Cortex of kidney (tissue), 1 donor: Measurements from ENCODE around the gene SOHLH2.

Source experiments
- DNase-seq: peaks from one replicate; lab custom pipeline; 2025; lab: John Stamatoyannopoulos, UW

The SOHLH2 gene

DNA sequence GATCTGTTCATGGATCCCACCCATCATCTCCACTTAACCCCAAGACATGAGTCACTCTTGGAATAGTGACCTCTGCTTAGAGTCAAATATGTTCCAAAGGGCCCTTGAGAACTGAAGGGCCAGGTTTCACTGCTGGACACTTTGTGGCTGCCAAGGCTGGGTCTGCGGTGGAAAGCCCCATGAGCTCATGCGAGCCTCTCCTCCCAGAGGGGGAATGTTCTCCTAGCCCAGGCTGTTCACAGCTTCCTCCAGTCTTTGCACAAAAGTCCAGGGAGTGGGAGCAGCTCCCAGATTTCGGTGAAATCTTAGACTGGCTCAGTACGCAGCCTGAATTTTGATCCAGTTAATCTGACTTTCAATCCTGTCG, 82.4 kb downstream of the SOHLH2 start:
- DNase-seq, result no peak

DNA sequence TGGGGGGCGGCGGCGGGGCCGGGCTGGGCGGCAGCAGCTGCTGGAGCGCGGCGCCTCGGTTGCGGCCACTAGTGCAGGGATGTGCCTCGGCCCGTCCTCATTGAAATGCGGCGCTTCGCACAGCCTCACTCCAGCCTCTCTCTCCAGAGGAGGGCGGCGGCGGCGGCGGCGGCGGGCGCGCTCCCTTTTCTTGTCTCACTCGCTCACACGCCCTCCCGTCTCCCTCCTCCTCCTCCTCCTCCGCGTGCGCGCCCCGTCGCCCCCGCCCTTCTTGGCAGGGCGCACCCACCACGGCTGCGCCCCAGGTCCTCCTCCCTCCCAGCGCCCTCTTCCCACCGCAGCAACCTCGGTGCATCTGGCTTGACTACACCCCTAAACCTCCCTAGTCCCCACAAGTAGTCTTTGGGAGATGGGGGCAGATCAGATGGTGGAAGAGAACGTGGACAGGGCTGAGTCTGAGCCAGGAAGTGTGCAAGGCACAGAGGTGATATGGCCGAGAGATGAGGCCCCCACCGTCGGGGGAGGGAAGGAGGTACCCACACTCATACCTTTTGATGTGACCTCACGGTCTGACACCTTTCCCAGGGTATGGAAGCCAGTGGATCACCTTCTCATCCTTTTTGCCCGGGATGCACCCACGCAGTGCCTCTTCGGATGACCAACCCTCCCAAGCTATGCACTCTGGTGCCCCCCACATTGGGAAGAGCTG, 83.0 kb downstream of the SOHLH2 start, which contains the start of gene DCLK1:
TSS of gene DCLK1 (minus strand) at position 161 of the 709 bp plus-strand sequence.
- no peak for DNase-seq

DNA sequence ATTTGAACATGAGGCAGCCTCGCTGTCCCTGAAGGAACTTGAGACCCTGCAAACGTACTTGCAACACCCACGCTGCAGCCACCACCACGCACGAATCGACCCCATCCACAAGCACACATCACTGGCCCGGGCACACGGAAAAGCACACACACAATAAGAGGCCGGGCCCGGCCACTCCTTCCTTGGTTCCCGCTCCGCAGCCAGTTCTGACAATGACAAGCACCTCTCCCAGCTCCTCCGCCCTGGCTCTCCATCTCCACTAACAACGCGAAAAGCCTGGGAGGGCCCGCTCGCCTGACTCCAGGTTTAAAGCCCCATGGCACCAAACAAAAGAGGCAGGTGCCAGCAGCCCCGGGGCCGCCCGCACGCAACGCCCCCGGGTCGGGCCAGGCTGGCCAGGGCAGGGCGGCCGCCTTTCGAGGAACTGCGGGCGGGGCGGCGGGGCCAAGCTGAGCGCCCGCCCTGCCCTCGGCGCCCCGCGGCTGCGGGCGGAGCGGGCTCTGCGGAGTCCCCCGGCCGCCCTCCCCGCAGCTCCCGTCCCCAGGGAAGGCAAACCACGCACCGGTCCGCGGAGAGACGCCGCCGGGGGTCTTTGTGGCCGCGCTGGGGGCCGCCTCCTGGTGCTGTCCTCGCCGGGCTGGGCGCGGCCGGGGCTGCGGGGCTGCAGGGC, 83.7 kb downstream of the SOHLH2 start:
- no peak for DNase-seq

DNA sequence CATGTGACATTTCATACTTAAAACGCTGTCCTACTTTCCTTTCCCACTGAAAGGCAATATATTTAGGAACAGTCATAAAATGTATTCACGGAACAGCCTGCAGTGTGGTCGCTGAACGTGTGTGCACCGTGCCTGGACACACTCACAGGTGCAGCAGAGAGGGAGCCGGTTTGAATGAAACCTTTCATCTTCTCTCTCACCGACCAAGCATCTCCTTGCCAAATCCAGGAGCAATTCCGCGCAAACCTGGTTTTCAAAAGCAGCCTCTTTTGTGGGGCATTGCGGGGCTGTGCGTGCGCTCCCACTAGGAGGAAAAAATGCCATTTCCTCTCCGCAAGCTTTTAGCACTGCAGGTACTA, 84.2 kb downstream of the SOHLH2 start:
- DNase-seq, result no peak

DNA sequence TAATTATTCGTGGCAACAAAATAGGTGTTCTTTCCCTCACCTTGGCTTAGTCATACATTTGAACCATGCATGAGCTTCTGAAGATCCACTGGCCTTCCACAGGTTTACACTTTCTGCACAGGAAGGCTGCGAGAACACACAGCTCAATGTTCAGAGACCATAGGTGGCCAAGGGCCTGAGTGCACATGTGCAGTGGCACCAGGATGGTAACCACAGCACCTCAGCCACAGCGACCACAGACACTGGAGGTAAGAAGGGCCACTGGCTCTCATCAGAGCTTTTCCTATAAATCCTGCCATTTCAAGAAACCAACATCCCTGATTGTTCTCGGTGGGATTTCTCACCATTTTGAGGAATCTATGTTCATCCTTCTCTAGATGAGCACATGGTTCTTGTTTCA, 84.8 kb downstream of the SOHLH2 start:
- DNase-seq, result no peak

DNA sequence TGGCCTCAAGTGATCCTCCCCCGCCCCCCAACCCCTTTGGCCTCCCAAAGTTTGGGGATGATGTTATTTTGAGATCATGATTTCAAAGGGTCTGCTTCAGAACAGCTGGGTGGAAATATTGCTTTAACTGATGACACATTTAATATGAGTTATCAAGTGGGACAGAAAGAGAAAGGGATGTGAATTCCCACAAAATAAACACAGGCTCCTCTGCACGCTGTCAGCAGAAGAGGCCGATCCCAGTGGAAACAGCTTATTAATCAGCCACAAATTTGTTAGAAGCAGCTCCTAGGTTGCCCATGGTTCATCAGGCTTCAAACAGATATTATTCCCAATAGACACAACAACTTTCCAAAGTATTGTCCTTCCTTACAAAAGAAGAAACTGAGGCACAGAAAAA, 87.9 kb downstream of the SOHLH2 start:
- DNase-seq, result no peak

DNA sequence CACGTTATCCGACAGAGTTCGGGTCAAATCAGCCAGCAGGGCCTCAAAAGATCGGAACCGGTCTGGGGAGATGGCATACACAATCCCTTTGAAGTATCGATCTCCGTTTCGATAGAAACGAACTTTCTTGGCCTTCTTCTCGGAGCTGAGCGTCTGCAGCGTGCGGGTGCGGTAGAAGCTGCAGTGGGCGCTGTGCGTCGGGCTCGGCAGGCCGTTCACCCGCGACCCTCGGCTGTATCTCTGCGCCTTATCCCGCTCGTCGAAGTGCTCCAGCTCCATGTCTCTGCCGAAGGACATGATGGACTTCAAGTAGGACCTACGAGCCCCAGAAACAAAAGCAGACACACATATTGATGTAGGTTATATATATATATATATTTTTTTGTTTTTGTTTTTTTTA, 88.5 kb downstream of the SOHLH2 start:
- no peak for DNase-seq

DNA sequence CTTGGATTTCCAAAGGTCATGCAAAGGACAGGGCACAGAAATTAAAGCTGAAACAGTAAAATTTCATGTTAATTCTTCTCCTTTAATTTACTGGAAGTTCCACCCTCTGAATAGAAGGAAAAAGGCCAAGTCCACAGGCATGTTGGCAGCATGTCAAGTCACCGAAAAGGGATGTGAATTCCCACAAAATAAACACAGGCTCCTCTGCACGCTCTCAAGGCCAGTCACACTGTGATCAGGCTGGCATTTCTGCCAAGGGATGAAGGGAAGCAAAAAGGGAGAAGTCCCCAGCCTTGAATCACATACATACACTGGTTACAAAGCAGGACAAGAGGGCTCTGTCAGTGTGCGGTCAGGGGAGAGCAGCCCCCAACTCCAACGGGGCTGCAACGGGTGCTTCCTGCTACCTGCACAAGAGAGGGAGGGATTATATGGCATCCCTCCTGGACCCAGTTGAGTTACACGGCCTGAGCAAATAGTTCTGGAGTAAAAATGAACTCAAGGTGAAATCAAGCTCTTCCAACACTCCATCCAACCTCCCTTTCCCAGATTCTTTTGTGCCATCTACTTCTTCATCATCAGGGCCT, 90.0 kb downstream of the SOHLH2 start:
- no peak for DNase-seq
